Central memory CD4-positive, alpha-beta T cell (primary cell): ENCODE results near the gene FGR.
"Not testable (repeated sequence)": the region's sequence is repeated elsewhere in the genome, so short reads cannot be mapped to it uniquely, and the experiment has no call there.

ENCODE experiments used
- DNase-seq: peaks from one replicate; pipeline ENCODE4 v3.0.0; 2022

Gene FGR

GRCh38 chr1:27659497-27660299 lies 24.7 kb upstream of the FGR start:
- DNase-seq, result peak; percentile 84

GRCh38 chr1:27658951-27659496 lies 24.0 kb upstream of the FGR start:
- no peak for DNase-seq

GRCh38 chr1:27656157-27656893 lies 21.3 kb upstream of the FGR start:
- DNase-seq, result no peak

GRCh38 chr1:27655151-27655937 lies 20.4 kb upstream of the FGR start:
- no peak for DNase-seq

GRCh38 chr1:27652111-27652864 lies 17.3 kb upstream of the FGR start:
- DNase-seq, result no peak

- DNase-seq, result no peak
These were observed 15.7 kb upstream of the FGR start for GRCh38 chr1:27650539-27651175.

GRCh38 chr1:27650171-27650538 lies 15.2 kb upstream of the FGR start:
- DNase-seq, result no peak

GRCh38 chr1:27649306-27649635 lies 14.3 kb upstream of the FGR start:
- DNase-seq, result no peak

GRCh38 chr1:27648602-27649305 lies 13.8 kb upstream of the FGR start:
- no peak for DNase-seq

- no peak for DNase-seq
These were observed 12.3 kb upstream of the FGR start for GRCh38 chr1:27647328-27647727.

- DNase-seq, result no peak
These were observed 11.7 kb upstream of the FGR start for GRCh38 chr1:27646676-27647075.

GRCh38 chr1:27645071-27645415 lies 10.1 kb upstream of the FGR start:
- no peak for DNase-seq

- DNase-seq, result no peak
These were observed 9.5 kb upstream of the FGR start for GRCh38 chr1:27644369-27645070.

GRCh38 chr1:27643600-27644368 lies 8.8 kb upstream of the FGR start:
- peak; percentile 66 for DNase-seq

- not testable (repeated sequence) for DNase-seq
These were observed 5.5 kb upstream of the FGR start for GRCh38 chr1:27640514-27640913.

GRCh38 chr1:27638805-27639204 lies 3.8 kb upstream of the FGR start:
- no peak for DNase-seq

- DNase-seq, result no peak
These were observed 3.2 kb upstream of the FGR start for GRCh38 chr1:27638047-27638734.

GRCh38 chr1:27635396-27636142 lies 584 bp upstream of the FGR start:
- no peak for DNase-seq
